NB4 (cell line): ENCODE data around the gene RPTOR.

Source experiments
- CTCF ChIP-seq: IDR thresholded peaks from one replicate; pipeline ENCODE4 v1.5.1; 2012; ENCODE audit warnings: low read depth, low read length
- MAX ChIP-seq: IDR thresholded peaks from 2 replicates; pipeline ENCODE4 v1.6.1; 2011; ENCODE audit warnings: low read depth, low read length
- MYC ChIP-seq: IDR thresholded peaks from 2 replicates; pipeline ENCODE4 v1.6.1; 2011; ENCODE audit warnings: low read depth, low read length
- POLR2A ChIP-seq: IDR thresholded peaks from 2 replicates; pipeline ENCODE4 v1.6.1; 2011; ENCODE audit warnings: mild to moderate bottlenecking; ENCODE audit not compliant: insufficient read length; ENCODE audit errors: extremely low read depth

GRCh38 chr17:80629298-80630028 is 84.8 kb downstream of the RPTOR start:
- TF ChIP-seq MAX (no peak), CTCF (no peak), POLR2A (no peak), MYC (no peak)
